Transverse colon (tissue), 4 donors: ENCODE data around the gene TNFRSF6B. TPM values are rescaled to one million over a fixed set of nuclear protein-coding genes. Genes with fewer than 3 reads are reported as not detected.

Experiments used
- DNase-seq: peaks from one replicate; pipeline ENCODE4 v3.0.0-alpha.2; 2019
- H3K27ac ChIP-seq, 4 donors: fragments of 200-600 bp; sonication (generic); 2 replicates each; pipeline ENCODE4 v1.5.1; 2016 to 2018; ENCODE audit warnings: inconsistent platforms in 4 of 4
- H3K27me3 ChIP-seq: fragments of 200-600 bp; sonication (generic); 2 replicates; pipeline ENCODE4 v1.5.1; 2017; ENCODE audit warnings: inconsistent platforms
- H3K36me3 ChIP-seq, 4 donors: fragments of 200-600 bp; sonication (generic); 2 replicates each; pipeline ENCODE4 v1.5.1; 2017 to 2019; ENCODE audit warnings: inconsistent platforms in 4 of 4
- H3K4me1 ChIP-seq, 4 donors: fragments of 200-600 bp; sonication (generic); 2 replicates each; pipeline ENCODE4 v1.5.1; 2017 to 2020; ENCODE audit warnings: inconsistent platforms in 4 of 4
- H3K4me3 ChIP-seq, 4 donors: fragments of 200-600 bp; sonication (generic); 1 replicate in 1 of 4; 2 replicates in 3 of 4; pipeline versions ENCODE4 v1.5.1 to v1.6.1; 2017 to 2019; ENCODE audit warnings: inconsistent platforms in 4 of 4
- H3K9me3 ChIP-seq, 2 donors: fragments of 200-600 bp; sonication (generic); 2 replicates each; pipeline ENCODE4 v1.5.1; 2017 to 2019; ENCODE audit warnings: inconsistent platforms in 2 of 2
- EP300 ChIP-seq: sonication (generic); formaldehyde crosslinking; IDR thresholded peaks from one replicate; pipeline ENCODE4 v1.6.1; 2017; ENCODE audit warnings: antibody characterized with exemption, low read depth
- POLR2A ChIP-seq: fragments of 450-650 bp; IDR thresholded peaks from one replicate; pipeline ENCODE4 v1.6.1; 2016; ENCODE audit warnings: antibody characterized with exemption, mild to moderate bottlenecking, moderate library complexity
- POLR2AphosphoS5 ChIP-seq, 3 donors: sonication (generic); formaldehyde crosslinking; IDR thresholded peaks; one replicate each; pipeline ENCODE4 v1.6.1; 2016; ENCODE audit warnings: antibody characterized with exemption in 3 of 3
- WGBS, 2 donors: methylation state at CpG; one replicate each; pipeline ENCODE4 v1.1.5; 2018; ENCODE audit warnings: low coverage in 1 of 2; 5-methylcytosine and 5-hydroxymethylcytosine counted together
- in situ Hi-C, 4 donors: fragments of 200-750 bp; cut with MboI; loops; one replicate each; pipeline versions ENCODE4 v1.15.0 to v1.15.1; 2017; ENCODE audit warnings: low sequenced_read_pairs in 3 of 4, low pct_ligation_motif_present in 1 of 4, low pct_unique_long_range_greater_than_20kb in 1 of 4
- intact Hi-C: fragments of 100-400 bp; cut with DNase I; formaldehyde crosslinking; loops from one replicate; pipeline ENCODE4 v1.15.1; 2023; ENCODE audit warnings: low total_unique reads
- total RNA-seq, 4 donors: library from RNA; depleted of rRNA; stranded (reverse); fragments of >200 nt; gene quantifications; one replicate each; pipeline ENCODE4 v1.1.0, GENCODE V29; 2016
- TF ChIP-seq, protein P1 (sequence below), 5 experiments: fragments of 200-600 bp in 3 of 5; fragments of 450-650 bp in 2 of 5; sonication (generic) in 3 of 5; IDR thresholded peaks; 1 replicate in 2 of 5; 2 replicates in 3 of 5; pipeline ENCODE4 v1.5.1; 2016 to 2017; ENCODE audit warnings: antibody characterized with exemption in 5 of 5, inconsistent platforms in 3 of 5, mild to moderate bottlenecking in 2 of 5, moderate library complexity in 1 of 5

The TNFRSF6B gene
- total RNA-seq, 4 donors from 2014 or later = 4.2 to 34.4 (median 13.6) TPM

DNA sequence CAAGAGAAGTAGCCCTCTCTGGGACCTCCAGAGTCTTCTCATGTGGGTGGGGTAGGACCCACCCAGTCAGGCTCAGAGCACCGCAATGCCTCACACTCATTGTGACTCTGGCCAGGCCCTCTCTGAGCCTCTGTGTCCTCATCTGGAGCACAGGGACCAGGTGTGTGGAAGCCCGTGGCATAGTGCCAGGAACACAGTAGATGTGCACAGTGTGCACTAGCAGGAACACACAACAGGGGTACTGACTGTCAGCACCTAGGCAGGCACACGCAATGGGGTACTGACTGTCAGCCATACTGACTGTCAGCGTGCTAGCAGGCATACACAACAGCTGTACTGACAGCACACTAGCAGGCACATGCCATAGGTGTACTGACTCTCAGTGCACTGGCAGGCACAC, 41.2 kb upstream of the TNFRSF6B start:
- intact Hi-C loops = no loop called here
- H3K4me1 ChIP-seq = peaks cover 14 to 46% (median 34%) of the 10 kb centered on the region in 4 donors
- H3K27me3 ChIP-seq = peaks cover 36% of the 10 kb centered on the region

DNA sequence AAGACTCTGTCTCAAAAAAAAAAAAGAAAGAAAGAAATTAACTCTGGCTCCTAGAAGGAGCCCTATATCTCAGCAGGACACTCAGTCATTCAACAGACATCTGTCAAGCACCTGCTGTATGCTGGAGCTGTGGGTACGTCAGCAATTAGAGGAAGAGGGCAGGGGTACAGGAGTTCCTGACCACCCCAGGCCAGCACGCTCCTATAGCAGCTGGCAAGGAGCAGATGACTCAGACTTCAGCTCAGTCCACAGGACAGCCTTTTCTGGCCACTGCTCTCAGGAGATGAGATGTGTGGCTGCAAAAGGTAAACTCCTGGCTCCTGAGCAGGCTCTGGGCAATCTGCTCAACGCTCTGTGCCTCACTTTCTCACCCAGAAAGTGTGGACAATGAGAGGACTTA, 40.0 kb upstream of the TNFRSF6B start:
- Histone ChIP-seq H3K36me3 (no peaks in the 10 kb centered on the region), H3K27me3 (peaks cover 29% of the 10 kb centered on the region), H3K9me3 (no peaks in the 10 kb centered on the region), H3K4me3 (no peak overlapping the region), H3K4me1 (peaks cover 14 to 46% (median 34%) of the 10 kb centered on the region in 4 donors), H3K27ac (no peak overlapping the region)
- in situ Hi-C loops (no loop called here), intact Hi-C loops (no loop called here)
- no peak for DNase-seq
- WGBS, 2 donors = 92 to 100% methylated on average over 1 to 3 of the region's 3 CpGs
- TF ChIP-seq POLR2AphosphoS5 (IDR thresholded peaks at IDR 0.05) = no peak
- no peak for TF ChIP-seq POLR2A
- no peak for TF ChIP-seq EP300
- TF ChIP-seq, protein P1, sequence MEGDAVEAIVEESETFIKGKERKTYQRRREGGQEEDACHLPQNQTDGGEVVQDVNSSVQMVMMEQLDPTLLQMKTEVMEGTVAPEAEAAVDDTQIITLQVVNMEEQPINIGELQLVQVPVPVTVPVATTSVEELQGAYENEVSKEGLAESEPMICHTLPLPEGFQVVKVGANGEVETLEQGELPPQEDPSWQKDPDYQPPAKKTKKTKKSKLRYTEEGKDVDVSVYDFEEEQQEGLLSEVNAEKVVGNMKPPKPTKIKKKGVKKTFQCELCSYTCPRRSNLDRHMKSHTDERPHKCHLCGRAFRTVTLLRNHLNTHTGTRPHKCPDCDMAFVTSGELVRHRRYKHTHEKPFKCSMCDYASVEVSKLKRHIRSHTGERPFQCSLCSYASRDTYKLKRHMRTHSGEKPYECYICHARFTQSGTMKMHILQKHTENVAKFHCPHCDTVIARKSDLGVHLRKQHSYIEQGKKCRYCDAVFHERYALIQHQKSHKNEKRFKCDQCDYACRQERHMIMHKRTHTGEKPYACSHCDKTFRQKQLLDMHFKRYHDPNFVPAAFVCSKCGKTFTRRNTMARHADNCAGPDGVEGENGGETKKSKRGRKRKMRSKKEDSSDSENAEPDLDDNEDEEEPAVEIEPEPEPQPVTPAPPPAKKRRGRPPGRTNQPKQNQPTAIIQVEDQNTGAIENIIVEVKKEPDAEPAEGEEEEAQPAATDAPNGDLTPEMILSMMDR (IDR thresholded peaks at IDR 0.05) = no peak

More for the DNA sequence above, 41.2 kb upstream of the TNFRSF6B start:
- H3K4me3 ChIP-seq = no peak overlapping the region
- H3K27ac ChIP-seq = no peak overlapping the region
- no peaks in the 10 kb centered on the region for H3K36me3 ChIP-seq
- in situ Hi-C loops = no loop called here
- 40 to 57% methylated on average over 1 to 3 of the region's 4 CpGs for WGBS, 2 donors
- TF ChIP-seq EP300 (no peak), POLR2AphosphoS5 (IDR thresholded peaks at IDR 0.05) (no peak), POLR2A (no peak)
- TF ChIP-seq, protein P1 (IDR thresholded peaks at IDR 0.05) = no peak
- DNase-seq = no peak
- H3K9me3 ChIP-seq = no peaks in the 10 kb centered on the region

DNA sequence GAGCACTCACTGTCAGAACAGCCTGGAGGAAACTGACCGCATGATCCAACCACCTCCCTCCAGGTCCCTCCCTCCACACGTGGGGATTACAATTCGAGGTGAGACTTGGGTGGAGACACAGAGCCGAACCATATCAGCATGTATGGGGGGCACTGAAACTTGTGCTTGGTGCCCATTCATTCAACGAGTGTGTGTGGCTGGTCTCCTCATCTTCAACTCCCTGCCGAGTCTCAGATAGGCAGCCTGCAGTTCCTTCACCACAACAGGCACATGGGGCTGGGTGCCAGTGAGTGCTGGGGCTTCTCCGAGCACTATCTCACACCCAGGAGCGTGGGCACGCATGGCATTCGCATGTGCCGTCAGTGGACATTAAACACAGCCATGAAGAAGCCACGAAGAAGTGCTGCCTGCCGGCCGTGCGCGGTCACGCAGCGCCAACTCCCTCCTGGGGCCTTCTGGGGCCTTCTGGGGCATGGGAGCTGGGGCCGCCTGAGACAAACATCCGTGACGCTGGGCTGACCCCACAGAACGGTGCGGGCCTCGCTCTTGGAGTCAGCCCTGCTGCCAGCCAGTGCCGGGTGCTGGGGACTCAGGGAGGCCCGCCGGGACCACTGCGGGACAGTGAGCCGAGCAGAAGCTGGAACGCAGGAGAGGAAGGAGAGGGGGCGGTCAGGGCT, 39.1 kb upstream of the TNFRSF6B start:
- 70% methylated on average over 24 of the region's 31 CpGs; no CpG with 5 or more reads in 1 of the 2 donors for WGBS, 2 donors
- no peak for DNase-seq

DNA sequence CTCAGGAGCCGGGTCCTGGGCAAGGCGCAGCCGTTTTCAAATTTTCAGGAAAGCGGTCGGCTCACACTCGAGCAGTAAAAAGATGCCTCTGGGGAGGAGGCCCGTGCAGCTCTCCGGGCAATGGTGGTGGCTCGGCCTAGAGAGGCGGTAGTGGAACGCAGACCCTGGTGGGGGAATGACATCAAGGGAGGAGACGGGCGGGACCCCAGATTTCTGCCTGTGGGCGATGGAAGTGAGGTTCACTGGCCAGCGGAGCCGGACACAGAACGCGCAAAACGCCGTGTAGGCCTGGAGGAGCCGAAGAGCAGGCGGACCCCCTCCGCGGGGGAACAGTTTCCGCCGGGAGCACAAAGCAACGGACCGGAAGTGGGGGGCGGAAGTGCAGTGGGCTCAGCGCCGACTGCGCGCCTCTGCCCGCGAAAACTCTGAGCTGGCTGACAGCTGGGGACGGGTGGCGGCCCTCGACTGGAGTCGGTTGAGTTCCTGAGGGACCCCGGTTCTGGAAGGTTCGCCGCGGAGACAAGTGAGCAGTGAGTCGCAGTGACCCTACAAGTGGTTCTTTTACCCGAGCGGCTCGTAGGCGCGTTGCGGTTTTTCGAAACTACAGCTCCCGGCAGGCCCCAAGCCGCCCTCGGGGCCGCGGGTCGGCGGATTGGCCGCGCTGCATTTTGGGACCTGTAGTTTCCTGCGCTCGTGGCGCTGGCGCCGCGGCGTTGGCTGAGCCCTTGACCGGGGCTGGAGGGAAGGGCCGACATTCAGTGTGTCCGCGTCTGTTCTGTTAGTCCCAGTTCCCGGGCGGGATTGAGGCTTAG, 38.3 kb upstream of the TNFRSF6B start, which contains the start of gene RTEL1:
RTEL1 (plus strand) TSS at position 376 of the 812 bp plus-strand sequence. CDS start 1,091 bp downstream, outside the sequence.
- 7% methylated on average over 55 of the region's 73 CpGs; no CpG with 5 or more reads in 1 of the 2 donors for WGBS, 2 donors
- peak; percentile 93 for DNase-seq

More for the DNA sequence above, 39.1 kb upstream of the TNFRSF6B start:
- H3K9me3 ChIP-seq = no peaks in the 10 kb centered on the region
- no peak for TF ChIP-seq EP300
- TF ChIP-seq, protein P1 (IDR thresholded peaks at IDR 0.05) = no peak
- no peak for TF ChIP-seq POLR2A
- no peak for TF ChIP-seq POLR2AphosphoS5 (IDR thresholded peaks at IDR 0.05)
- intact Hi-C loops = no loop called here
- H3K4me1 ChIP-seq = peaks cover 14 to 38% (median 26%) of the 10 kb centered on the region in 4 donors
- H3K36me3 ChIP-seq = no peaks in the 10 kb centered on the region
- H3K4me3 ChIP-seq = peak overlapping the region in 3 of 4 donors; percentile 58 to 88 (median 59)
- H3K27ac ChIP-seq = peak overlapping the region; percentile 82 to 91 (median 88)
- H3K27me3 ChIP-seq = peaks cover 20% of the 10 kb centered on the region
- in situ Hi-C loops = no loop called here

More for the DNA sequence above, 38.3 kb upstream of the TNFRSF6B start, which contains the start of gene RTEL1:
- peak within 1 kb of the TSS; percentile 82 to 91 (median 88) for H3K27ac ChIP-seq
- TF ChIP-seq POLR2A (peak; percentile 42), POLR2AphosphoS5 (IDR thresholded peaks at IDR 0.05) (peak; percentile 11 to 71 (median 55)), EP300 (no peak)
- TF ChIP-seq, protein P1 (IDR thresholded peaks at IDR 0.05) = peak in 2 of 5 experiments; percentile 42 to 49
- intact Hi-C loops = no loop called here
- H3K4me1 ChIP-seq = peaks cover 11 to 31% (median 20%) of the 10 kb centered on the region in 4 donors
- in situ Hi-C loops = no loop called here
- H3K4me3 ChIP-seq = peak within 1 kb of the TSS; percentile 58 to 88 (median 59)
- H3K36me3 ChIP-seq = no peaks in the 10 kb centered on the region
- H3K27me3 ChIP-seq = peaks cover 13% of the 10 kb centered on the region
- no peaks in the 10 kb centered on the region for H3K9me3 ChIP-seq
